ENCODE measurements around the gene PRRC1. TPM values are rescaled to one million over a fixed set of nuclear protein-coding genes. Genes with fewer than 3 reads are reported as not detected.

PRRC1 gene
- total RNA-seq, 2 donors from 2014 or later: 61.7 to 90.3 TPM

GRCh38 chr5:127586066-127586770 is 68.8 kb downstream of the PRRC1 start:
- Histone ChIP-seq H3K36me3 (ENCODE audit: control insufficient read depth, insufficient read depth, low read length) (no peaks in the 10 kb centered on the region), H3K9me3 (ENCODE audit: control insufficient read depth, low read length) (no peaks in the 10 kb centered on the region), H3K4me1 (ENCODE audit: control insufficient read depth, insufficient read depth, low read length) (peaks cover 5% of the 10 kb centered on the region), H3K27ac (ENCODE audit: low read depth, low read length) (no peak overlapping the region), H3K9ac (ENCODE audit: extremely low read depth, low read length, poor library complexity, severe bottlenecking) (no peak overlapping the region), H3K4me3 (ENCODE audit: low read length) (no peak overlapping the region), H3K27me3 (ENCODE audit: control insufficient read depth, insufficient read depth, low read length, poor library complexity, severe bottlenecking) (no peaks in the 10 kb centered on the region)
- no peaks in the 10 kb centered on the region for H3K9me3 Mint-ChIP-seq
- H3K36me3 Mint-ChIP-seq (ENCODE audit: low read depth): no peaks in the 10 kb centered on the region
- H3K27ac Mint-ChIP-seq: no peak overlapping the region
- no peak for TF ChIP-seq CTCF (conservative IDR thresholded peaks at IDR 0.05)
- no peak for DNase-seq
- H3K27me3 Mint-ChIP-seq (ENCODE audit: insufficient read depth): no peaks in the 10 kb centered on the region
- H3K4me3 Mint-ChIP-seq: no peak overlapping the region
- H3K4me1 Mint-ChIP-seq: peaks cover 28% of the 10 kb centered on the region
- WGBS, 2 experiments (ENCODE audit: insufficient coverage in 1 of 2, insufficient read length in 1 of 2): 74 to 80% methylated on average over 1 to 5 of the region's 5 CpGs

- Histone ChIP-seq H3K4me3 (ENCODE audit: low read length) (no peak overlapping the region), H3K27me3 (ENCODE audit: control insufficient read depth, insufficient read depth, low read length, poor library complexity, severe bottlenecking) (no peaks in the 10 kb centered on the region), H3K36me3 (ENCODE audit: control insufficient read depth, insufficient read depth, low read length) (no peaks in the 10 kb centered on the region), H3K9ac (ENCODE audit: extremely low read depth, low read length, poor library complexity, severe bottlenecking) (no peak overlapping the region), H3K4me1 (ENCODE audit: control insufficient read depth, insufficient read depth, low read length) (peaks cover 5% of the 10 kb centered on the region), H3K9me3 (ENCODE audit: control insufficient read depth, low read length) (no peaks in the 10 kb centered on the region), H3K27ac (ENCODE audit: low read depth, low read length) (no peak overlapping the region)
- Mint-ChIP-seq H3K4me3 (no peak overlapping the region), H3K36me3 (ENCODE audit: low read depth) (no peaks in the 10 kb centered on the region), H3K4me1 (peaks cover 28% of the 10 kb centered on the region), H3K9me3 (no peaks in the 10 kb centered on the region), H3K27ac (no peak overlapping the region), H3K27me3 (ENCODE audit: insufficient read depth) (no peaks in the 10 kb centered on the region)
- no peak for TF ChIP-seq CTCF (conservative IDR thresholded peaks at IDR 0.05)
- no peak for DNase-seq
Observed at GRCh38 chr5:127586811-127587210, 69.4 kb downstream of the PRRC1 start.

GRCh38 chr5:127587246-127587917 is 69.9 kb downstream of the PRRC1 start:
- Mint-ChIP-seq H3K4me3 (no peak overlapping the region), H3K27me3 (ENCODE audit: insufficient read depth) (no peaks in the 10 kb centered on the region), H3K9me3 (no peaks in the 10 kb centered on the region), H3K4me1 (peaks cover 28% of the 10 kb centered on the region), H3K36me3 (ENCODE audit: low read depth) (no peaks in the 10 kb centered on the region), H3K27ac (no peak overlapping the region)
- DNase-seq: no peak
- WGBS, 2 experiments (ENCODE audit: insufficient coverage in 1 of 2, insufficient read length in 1 of 2): 94 to 95% methylated on average over 3 to 4 of the region's 4 CpGs
- Histone ChIP-seq H3K9ac (ENCODE audit: extremely low read depth, low read length, poor library complexity, severe bottlenecking) (no peak overlapping the region), H3K4me3 (ENCODE audit: low read length) (no peak overlapping the region), H3K9me3 (ENCODE audit: control insufficient read depth, low read length) (no peaks in the 10 kb centered on the region), H3K4me1 (ENCODE audit: control insufficient read depth, insufficient read depth, low read length) (peaks cover 5% of the 10 kb centered on the region), H3K27me3 (ENCODE audit: control insufficient read depth, insufficient read depth, low read length, poor library complexity, severe bottlenecking) (no peaks in the 10 kb centered on the region), H3K27ac (ENCODE audit: low read depth, low read length) (no peak overlapping the region), H3K36me3 (ENCODE audit: control insufficient read depth, insufficient read depth, low read length) (no peaks in the 10 kb centered on the region)
- no peak for TF ChIP-seq CTCF (conservative IDR thresholded peaks at IDR 0.05)
